GM04503 (cell line): ENCODE measurements around the gene MGAT5.

Experiments
- DNase-seq: peaks from one replicate; pipeline ENCODE4 v3.0.0-alpha.2; 2012; ENCODE audit warnings: low read depth

The MGAT5 gene

DNA sequence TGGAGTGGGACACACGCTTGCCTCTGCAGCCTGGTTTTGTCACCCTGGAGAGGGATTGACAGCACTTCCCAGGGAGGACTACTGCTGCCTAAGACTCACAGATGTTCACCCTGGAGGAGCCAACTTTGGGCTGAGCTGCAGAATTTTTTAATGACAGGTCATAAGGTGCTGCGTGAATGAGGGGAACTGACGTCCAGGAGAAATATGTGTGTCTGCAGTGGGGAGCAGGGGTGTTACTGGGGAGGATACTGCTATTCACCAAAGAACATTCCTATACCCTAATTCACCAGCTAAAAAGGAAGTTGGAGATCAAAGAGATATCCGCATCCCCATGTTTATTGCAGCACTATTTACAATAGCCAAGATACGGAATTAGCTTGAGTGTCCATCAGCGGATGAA is 144.4 kb downstream of the MGAT5 start:
- peak; percentile 75 for DNase-seq

DNA sequence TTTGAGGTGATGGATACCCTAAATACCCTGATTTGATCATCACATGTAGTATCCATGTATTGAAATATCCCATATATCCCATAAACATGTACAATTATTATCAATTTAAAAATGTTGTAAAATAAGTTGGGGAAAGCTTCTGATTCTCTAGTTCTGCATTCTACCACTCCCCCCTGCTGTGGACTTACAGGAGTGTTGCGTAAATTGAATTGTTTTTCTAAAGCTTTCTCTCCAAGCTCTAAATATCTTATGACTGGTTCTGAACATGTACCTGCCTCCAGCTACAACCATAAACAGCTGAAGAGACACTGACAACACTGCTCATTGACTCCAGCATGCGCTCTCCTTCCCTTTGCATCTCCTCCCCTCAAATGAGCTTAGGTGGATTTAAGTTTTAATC is 145.2 kb downstream of the MGAT5 start:
- DNase-seq = no peak

DNA sequence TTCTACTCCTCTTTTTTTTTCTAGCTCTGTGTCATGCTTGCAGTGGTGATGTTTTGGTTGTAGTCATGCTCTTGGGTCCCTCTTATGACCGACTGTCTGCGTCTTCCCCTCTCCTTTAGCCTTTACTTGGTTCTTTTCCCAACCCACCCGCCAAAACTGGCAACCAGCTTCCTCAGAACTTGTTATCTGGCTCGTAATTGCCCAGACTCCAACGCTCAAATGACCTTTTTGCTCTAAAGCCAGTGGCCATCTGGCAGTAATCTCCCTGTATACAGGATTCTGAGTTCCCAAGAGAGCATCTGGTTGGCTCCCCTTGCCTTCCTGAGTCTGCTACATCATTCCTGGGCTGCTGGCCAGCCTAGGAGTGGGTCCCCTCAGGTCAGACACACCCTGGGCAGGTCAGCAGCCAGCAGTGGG is 147.2 kb downstream of the MGAT5 start:
- DNase-seq = peak; percentile 71

DNA sequence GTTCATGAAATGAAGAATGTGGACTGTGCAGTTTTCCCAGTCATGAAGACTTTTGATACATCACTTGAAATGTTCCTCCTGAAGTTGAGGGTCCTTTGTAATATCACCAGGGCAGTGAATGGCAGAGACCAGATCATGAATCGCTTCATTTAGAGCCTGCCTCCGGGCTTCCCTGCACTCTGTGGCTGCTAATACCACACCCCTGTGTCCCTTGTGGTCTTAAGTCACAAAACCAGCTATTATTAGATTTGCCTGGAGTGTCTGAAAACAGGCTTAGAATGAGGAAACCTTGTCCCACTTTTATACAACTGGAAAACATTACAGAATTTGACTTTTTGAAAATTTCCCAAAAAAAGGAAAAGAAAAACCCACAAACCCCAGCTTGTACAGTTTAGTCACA is 147.9 kb downstream of the MGAT5 start:
- DNase-seq = no peak

DNA sequence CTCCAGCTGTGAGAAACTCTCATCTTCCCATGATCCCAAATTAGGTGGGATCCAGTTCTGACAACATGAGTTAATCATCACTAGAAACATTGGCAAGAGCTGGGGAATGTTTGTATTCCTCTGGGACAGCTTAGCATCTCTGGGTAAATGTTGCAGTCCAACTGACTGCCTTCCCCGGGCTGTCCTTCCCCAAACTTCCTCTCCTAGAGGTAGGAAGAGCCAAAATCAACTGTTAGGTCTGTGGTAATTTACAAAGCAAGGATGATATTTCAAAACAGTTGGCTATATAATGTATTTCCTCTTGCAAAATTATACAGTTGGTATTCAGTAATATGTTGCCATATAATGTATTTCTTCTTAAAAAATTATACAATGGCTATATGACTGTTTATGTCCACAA is 148.5 kb downstream of the MGAT5 start:
- DNase-seq = peak; percentile 88

DNA sequence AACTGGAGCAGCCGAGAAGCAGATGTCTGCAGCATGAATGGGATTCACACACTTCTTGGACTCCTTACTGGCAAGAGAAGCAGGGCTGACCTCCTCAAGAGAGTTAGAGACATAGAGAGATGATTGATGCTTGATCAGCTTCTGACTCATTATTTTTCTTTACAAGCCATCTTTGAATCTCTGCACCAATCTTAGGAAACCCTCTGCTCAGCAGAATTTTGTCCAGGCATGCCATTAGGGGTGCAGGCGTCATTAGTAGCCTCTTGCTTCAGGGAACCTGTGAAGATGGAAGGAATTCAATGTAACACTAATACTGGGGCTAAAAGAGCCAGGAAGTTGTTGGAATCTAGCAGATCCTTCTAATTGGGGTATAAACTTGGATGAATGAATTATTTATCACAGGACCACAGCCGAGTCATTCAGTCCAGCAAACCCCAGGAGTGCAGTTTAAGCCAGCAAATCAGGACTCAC is 151.8 kb downstream of the MGAT5 start:
- DNase-seq = no peak

DNA sequence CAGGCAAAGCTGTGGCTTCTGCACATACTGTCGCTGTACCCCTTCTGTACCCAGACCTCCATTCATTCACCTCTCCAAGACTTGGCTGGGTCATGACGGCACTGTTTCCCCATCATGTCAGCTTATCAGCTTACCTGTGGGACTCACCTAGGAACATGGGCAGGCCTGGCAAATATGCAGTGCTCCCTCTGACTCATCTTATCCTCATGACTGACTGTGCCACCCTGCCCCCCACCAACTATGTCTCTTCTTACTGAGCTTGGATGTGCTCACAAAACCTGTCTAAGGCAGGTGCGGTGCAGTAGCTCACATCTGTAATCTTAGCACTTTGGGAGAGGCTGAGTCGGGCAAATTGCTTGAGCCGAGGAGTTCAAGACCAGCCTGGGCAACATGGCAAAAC is 152.4 kb downstream of the MGAT5 start:
- DNase-seq = no peak

DNA sequence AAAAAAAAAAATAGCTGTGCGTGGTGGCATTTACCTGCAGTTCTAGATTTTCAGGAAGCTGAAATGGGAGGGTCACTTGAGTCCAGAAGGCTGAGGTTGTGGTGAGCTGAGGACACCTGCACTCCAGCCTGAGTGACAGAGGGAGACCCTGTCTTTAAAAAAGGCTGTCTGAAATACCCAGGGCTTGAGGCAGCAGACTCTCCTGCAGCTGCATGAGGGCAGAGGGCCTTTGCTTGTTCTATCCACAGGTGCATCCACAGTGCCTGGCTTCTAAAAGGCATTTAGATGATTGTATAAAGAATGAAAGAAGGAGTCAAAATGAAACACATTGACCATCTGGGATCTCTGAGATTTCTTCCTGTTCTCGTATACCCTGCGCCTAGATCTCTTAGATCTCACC is 152.9 kb downstream of the MGAT5 start:
- DNase-seq = no peak

DNA sequence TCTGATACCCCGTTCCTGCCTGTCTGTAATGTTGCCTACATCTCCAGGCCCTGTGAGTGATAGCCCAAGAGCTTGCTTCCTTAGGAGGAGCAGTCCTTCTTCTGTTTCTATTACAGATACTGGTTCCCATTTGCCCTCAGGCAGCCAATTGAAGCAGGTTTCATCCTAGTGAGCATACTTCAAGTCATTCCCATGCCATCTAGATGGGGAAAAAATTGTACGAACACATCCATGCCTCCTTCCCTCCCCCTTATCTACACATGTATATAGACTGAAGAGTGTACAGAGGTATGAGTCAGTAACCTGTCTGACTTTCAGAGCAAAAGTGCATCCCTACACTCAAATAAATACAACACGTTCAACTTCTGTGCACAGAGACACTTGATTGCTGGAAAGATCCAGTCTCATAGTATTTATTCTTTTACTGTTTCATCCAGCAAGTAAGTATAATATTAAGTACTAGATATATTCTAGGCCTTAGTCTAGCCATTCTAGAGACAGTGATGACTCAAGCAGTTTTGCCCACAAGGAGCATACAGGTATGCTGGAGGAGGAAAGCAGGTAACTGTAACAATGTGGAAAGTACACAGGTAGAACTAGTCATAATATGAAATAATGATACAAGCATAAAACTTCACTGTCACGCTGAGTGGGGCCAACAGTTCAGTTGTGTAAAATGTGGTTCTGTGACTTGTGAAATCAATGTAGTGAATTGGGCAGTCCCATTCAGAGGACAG is 153.4 kb downstream of the MGAT5 start:
- no peak for DNase-seq

DNA sequence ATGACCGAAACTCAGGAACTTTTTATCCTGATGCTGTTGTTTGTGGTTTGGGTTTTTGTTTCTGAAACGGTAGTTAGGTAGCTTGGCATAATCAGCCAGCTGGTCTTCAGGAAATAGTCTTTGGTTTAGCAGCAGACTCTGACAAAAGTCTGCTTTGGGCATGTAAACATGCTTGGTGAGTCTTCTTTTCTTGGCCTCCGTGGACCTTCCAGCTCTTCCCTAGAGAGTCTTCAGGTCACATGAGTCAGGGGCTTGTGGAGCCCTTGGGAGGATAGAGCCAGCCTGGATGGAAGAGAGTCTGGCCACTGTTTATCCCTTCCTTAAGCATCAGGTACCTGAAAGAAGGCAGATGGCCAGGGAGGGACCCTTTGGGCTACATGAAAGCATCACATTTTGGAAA is 154.5 kb downstream of the MGAT5 start:
- no peak for DNase-seq

DNA sequence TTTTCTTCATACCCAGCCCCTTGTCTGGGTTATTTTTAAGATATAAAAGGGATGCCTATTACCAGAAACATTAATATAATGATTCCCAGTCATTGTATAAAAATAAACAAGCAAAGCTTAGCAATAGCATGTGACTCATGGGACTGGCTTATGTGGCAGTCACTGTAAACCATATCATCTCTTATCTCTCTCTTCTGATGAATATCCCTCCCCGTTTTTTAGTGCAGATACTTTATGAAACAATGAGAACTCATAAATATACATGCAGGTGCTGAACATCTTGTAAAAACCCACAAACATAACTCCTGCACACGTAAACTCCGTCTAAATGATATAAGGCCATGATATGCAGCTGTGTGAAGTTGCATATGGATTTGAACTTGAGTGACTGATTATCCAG is 154.9 kb downstream of the MGAT5 start:
- DNase-seq = no peak

DNA sequence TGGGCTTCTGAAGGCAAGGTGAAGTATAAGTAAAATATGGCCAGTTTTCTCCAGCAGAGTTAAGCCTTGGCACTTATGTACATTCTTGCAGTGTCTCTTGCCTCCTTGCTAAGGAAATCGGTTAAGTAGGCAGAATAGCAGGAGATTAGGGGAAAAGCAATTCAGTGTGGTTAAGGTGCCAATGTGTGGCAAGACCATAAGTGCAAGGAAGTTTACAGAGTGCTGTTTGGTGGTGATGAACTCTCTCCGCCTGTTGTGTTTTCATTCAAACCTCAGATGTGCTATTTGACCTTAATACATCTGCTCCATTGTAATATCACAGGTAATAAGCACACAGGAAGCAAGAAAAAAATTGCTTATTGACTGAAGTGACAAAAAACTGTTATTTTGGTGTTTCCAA is 156.1 kb downstream of the MGAT5 start:
- no peak for DNase-seq

DNA sequence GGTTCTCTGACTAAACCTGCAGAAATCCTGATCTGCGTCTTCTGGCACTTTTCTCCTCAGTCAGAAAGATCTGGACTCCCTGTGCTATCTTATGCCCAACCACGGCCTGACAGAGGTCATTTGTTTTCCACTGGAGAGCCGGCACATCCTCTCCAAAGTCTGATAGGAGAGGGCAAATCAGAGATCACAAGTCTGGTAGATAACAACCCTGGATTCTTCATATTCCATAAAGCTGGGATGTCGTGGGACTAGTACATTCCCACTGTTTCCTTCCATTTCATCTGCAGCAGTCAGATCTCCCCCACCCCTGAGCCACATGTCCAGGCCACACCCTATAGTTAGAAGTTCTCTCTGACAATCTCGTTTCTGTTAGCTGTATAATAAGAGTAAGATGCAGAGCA is 157.0 kb downstream of the MGAT5 start:
- DNase-seq = no peak

DNA sequence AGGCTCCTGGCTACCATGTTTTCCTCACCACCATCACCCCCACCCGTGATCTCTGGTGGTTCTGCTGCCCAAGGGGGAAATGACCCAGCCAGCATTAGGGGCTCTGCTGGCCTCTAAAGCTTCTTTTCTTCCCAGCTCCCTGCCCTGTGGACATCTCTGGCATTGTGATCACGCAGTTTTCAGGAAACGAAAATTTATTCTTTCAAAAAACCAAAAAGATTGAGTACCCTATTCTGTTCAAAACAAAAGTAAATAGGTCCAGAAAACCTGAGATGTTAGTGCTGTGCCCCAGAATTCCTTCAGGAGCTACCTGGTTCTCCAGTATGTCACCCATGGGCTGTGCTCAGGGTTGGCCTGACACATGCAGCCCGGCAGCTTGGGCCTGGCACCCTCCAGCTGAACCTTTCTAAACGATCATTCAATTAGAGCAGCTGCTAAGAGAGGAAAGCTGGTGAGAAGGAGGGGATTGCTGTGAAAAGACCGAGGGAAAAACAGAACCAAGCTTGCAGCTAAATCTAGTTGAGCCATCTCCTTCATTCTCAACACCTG is 157.5 kb downstream of the MGAT5 start:
- no peak for DNase-seq

DNA sequence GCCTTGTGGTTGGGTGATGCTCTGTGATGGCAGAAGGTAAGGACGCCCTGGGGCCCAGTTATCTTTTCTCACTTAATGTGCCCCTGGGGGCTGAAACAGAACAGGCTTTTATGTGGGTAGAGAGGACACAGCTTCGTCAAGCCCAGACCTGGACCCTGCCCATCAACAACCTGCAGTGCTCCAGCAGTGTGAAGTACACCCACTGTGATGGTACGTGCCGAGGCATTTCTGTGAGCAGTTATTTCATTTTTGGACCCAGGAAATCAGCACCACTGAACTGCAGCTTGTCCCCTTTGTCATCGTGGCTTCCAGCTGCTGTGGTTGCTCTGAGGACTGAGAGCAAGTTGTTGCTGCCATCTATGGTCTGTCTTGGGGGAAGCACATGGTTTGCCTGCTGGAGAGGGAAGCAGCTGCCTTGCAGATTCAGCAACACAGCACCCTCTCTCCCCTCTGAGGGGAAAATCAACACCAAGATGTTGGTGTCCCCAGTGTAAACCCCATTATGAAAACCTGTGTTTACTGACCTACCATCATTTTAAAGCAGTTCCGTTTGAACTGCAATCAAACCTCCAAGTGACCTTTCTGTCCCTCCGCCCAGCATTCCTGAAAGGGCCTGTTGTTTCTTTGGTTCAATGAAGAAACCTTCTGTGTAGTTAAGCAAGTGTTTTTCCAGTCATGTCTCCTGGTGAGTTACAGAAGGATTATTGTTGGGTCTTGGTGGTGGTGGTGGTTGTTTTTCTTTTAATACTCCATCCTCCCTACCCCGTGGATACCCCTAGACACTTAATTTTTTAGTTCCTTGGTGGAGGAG is 158.2 kb downstream of the MGAT5 start:
- DNase-seq = no peak

DNA sequence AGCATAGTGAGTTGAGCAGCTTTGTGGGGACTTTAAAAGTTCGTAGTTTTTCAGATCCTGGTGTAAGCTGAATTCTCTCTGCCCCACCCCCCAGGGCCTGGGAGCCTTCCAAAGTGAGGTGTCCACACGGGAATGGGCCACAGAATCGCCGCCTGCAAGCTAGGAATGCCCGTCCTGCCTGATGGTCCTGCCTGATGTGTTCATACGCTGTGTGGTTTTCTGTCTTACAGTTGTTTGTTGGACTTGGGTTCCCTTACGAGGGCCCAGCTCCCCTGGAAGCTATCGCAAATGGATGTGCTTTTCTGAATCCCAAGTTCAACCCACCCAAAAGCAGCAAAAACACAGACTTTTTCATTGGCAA is 158.7 kb downstream of the MGAT5 start:
- DNase-seq = no peak

DNA sequence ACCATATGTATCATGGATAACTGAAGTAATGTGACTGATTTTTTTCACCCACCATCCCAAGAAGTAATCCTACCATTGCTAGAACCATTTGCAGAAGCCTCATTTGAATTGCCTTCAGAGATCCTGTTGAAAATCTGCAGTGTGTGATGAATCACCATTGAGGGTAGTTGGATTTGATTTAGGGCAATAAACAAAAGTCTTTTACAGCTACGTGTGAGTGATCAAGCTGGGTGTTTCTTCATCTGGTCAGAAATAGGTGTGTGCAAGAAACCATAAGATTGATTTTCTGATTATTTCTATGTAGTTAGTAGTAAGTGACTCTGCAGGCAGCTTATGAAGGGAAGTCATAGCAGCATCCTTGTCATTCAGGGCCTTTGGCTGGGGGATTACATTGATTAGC is 159.6 kb downstream of the MGAT5 start:
- DNase-seq = no peak

DNA sequence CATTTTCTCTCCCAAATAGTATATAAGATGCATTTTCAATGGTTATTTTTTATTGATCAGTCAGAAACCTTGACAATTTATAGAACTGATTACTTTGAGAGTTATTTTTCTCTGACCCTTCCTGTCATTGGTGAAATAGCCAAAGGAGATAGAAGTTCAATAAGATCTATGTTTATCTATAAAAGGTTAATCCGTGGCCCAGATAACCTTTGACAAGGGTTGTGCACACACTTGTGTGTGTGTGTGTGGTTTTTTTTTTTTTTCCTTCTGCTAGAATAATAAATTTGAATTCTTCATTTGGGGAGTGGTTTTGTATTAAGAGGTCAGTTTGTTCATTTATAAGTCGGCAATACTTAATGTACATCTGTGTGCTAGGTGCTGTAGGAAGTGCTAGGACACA is 160.0 kb downstream of the MGAT5 start:
- no peak for DNase-seq

DNA sequence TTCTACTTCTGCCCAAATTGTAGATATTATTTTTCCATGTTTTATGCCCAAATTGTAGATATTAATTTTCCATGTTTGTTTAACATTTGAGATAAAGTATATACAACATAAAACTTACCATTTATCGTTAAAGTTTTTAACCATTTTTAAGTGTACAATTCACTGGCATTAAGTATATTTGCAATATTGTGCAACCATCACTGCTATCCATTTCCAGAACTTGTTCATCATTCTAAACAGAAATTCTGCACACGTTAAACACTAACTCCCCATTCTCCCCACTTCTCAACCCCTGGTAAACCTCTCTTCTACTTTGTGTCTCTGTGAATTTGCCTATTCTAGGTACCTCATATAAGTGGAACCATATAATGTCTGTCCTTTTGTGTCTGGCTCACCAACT is 162.1 kb downstream of the MGAT5 start:
- DNase-seq = no peak

DNA sequence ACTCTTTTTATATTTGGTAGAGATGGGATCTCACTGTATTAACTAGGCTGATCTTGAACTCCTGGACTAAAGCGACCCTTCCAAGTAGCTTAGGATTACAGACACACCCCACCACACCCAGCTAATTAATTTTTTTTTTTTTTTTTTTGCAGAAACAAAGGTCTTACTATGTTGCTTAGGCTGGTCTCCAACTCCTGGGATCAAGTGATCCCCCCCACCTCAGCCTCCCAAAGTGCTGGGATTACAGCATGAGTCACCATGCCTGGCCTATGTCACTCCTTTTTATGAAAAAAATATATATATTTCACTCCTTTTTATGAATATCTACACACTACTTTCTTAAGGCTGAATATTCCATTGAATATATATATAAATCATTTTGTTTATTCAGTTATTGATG is 162.8 kb downstream of the MGAT5 start:
- DNase-seq = no peak

DNA sequence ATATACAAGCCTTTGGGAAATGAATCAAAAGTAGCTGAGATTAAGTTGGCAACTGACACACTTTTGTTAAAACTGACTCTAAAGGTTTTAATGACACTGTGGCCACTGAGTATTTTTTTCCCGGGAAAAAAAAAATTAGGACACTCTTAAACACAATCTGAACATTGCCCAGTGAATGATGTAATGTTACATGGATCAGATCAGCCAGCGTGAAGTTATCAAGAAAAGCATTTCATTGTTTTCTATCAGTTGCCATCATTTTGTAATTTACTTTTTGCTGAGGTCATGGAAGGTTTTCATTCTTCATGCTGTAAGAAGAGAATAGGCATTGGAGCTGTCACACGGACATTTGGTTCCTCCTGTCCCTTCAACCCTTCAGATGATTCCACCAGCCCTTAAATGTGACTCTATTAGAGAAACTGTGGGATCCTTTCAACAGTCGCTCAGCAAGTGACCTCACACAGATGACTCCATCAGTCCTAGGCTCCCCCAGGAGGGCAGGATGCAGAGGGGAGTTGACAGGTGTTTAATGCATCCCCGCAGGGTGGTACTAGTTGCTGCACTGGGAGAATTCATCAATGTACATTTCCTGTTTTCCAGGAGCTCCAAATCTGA is 164.2 kb downstream of the MGAT5 start:
- no peak for DNase-seq

DNA sequence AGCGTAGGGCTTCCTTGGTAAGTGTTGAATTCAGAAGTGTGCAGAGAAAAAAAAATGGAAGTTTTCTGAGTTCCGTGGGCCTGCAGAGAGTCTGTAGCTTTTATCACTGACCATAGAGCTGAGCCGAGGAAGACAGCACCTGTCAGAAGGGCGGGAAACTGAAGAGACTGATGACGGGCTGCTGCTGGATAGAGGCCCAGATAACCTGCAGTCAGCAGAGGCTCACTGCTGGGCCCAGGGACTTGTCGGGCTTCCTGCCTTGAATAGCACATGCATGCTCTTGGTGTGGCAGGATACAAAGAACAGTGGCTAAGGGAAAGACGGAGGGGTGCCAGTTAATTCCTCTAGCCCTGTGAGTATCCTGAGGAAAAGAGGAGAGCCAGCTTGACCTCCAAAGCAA is 166.4 kb downstream of the MGAT5 start:
- DNase-seq = no peak

DNA sequence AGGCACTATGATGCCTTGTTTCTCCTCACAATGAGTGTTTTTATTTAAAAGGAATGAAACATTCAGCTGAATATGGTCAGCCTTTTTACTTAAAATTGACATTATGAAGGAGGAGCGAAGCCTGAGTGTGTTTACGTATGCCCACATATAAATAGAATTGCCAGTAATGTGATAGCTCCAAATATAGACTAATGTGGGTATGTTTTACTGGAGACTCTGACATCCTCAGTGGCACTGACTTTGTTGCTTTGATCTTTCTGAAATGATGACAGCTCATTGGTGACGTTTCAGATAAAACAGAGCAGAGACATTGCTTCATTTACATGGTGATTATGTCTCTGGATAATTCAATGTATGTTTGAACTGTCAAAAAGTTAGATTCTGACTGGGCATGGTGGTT is 167.0 kb downstream of the MGAT5 start:
- no peak for DNase-seq
